IMR-90 (cell line): ENCODE measurements around the gene CLIC1. TPM values are rescaled to one million over a fixed set of nuclear protein-coding genes. Genes with fewer than 3 reads are reported as not detected.
A peak's percentile ranks its signal among the peaks of the same experiment; 100 is the strongest.

Experiments
- ATAC-seq: fragments of 200-7000 bp; cut with Tn5 transposase; 2 replicates; pipeline ENCODE4 v1.9.1; 2020; ENCODE audit warnings: low read depth, mild to moderate bottlenecking, moderate library complexity
- BruUV-seq: library from RNA; stranded (reverse); fragments of 400-500 nt; replicated peaks from 2 replicates; lab custom pipeline; 2021; lab: Mats Ljungman, UMichigan
- CTCF ChIA-PET: fragments of 300-600 bp; formaldehyde crosslinking; extraction: SDS; loops from one replicate; lab custom pipeline; 2021; ENCODE audit warnings: antibody characterized with exemption; lab: Yijun Ruan, JAX
- POLR2A ChIA-PET: fragments of 300-600 bp; sonication (Branson Sonifier 250); formaldehyde crosslinking; loops from one replicate; lab custom pipeline; 2022; ENCODE audit warnings: antibody characterized with exemption; ENCODE audit not compliant: unreplicated experiment; lab: Charles Lee
- DNase-seq: peaks from one replicate; pipeline ENCODE4 v3.0.0; 2013
- H2AFZ ChIP-seq: replicated peaks from 2 replicates; pipeline ENCODE3; 2013; ENCODE audit warnings: low read length, mild to moderate bottlenecking; ENCODE audit not compliant: poor library complexity
- H2AK5ac ChIP-seq: 2 replicates; pipeline ENCODE4 v1.6.1; 2013; ENCODE audit warnings: low read depth, low read length, inconsistent platforms
- H2AK9ac ChIP-seq: replicated peaks from 2 replicates; pipeline ENCODE3; 2013; ENCODE audit warnings: mild to moderate bottlenecking, low read depth, low read length, moderate library complexity; ENCODE audit not compliant: poor library complexity
- H2BK120ac ChIP-seq: 2 replicates; pipeline ENCODE4 v1.6.1; 2013; ENCODE audit warnings: low read depth, low read length, inconsistent platforms
- H2BK15ac ChIP-seq: 3 replicates; pipeline ENCODE4 v1.6.1; 2013; ENCODE audit warnings: low read depth, low read length, inconsistent platforms
- H2BK20ac ChIP-seq: 2 replicates; pipeline ENCODE4 v1.6.1; 2013; ENCODE audit warnings: low read depth, mild to moderate bottlenecking, inconsistent platforms, low read length, moderate library complexity
- H2BK5ac ChIP-seq: 2 replicates; pipeline ENCODE4 v1.6.1; 2013; ENCODE audit warnings: mild to moderate bottlenecking, low read depth, low read length, inconsistent platforms; ENCODE audit not compliant: poor library complexity, severe bottlenecking
- H3K14ac ChIP-seq: replicated peaks from 2 replicates; pipeline ENCODE4 v1.6.1; 2013; ENCODE audit warnings: low read depth, low read length, inconsistent platforms
- H3K18ac ChIP-seq: 2 replicates; pipeline ENCODE4 v1.6.1; 2013; ENCODE audit warnings: low read depth, low read length, control low read depth
- H3K23ac ChIP-seq: 2 replicates; pipeline ENCODE4 v1.6.1; 2013; ENCODE audit warnings: low read depth, low read length, inconsistent platforms
- H3K27ac ChIP-seq: 2 replicates; pipeline ENCODE4 v1.5.1; 2013; ENCODE audit warnings: mild to moderate bottlenecking, control low read depth, low read length; ENCODE audit not compliant: insufficient read depth
- H3K27me3 ChIP-seq: 2 replicates; pipeline ENCODE4 v1.6.1; 2013; ENCODE audit warnings: low read length; ENCODE audit not compliant: control insufficient read depth, insufficient read depth
- H3K36me3 ChIP-seq: 2 replicates; pipeline ENCODE4 v1.6.1; 2013; ENCODE audit warnings: low read length, mixed read lengths; ENCODE audit not compliant: control insufficient read depth, insufficient read depth
- H3K4ac ChIP-seq: 2 replicates; pipeline ENCODE4 v1.6.1; 2013; ENCODE audit warnings: low read depth, low read length, inconsistent platforms
- H3K4me1 ChIP-seq: 2 replicates; pipeline ENCODE4 v1.6.1; 2013; ENCODE audit warnings: low read length, mixed read lengths; ENCODE audit not compliant: control insufficient read depth, insufficient read depth
- H3K4me2 ChIP-seq: 2 replicates; pipeline ENCODE4 v1.6.1; 2013; ENCODE audit warnings: low read depth, mild to moderate bottlenecking, control low read depth, low read length, moderate library complexity
- H3K4me3 ChIP-seq: 2 replicates; pipeline ENCODE4 v1.5.1; 2013; ENCODE audit warnings: low read depth, mild to moderate bottlenecking, control low read depth, low read length, moderate library complexity; ENCODE audit not compliant: insufficient read depth
- H3K56ac ChIP-seq: 2 replicates; pipeline ENCODE4 v1.6.1; 2013; ENCODE audit warnings: low read length, inconsistent platforms; ENCODE audit not compliant: insufficient read depth; ENCODE audit errors: extremely low read depth
- H3K79me1 ChIP-seq, 2 experiments: 2 replicates each; pipeline ENCODE4 v1.6.1; 2013; ENCODE audit warnings: low read length in 2 of 2, inconsistent platforms in 1 of 2, low read depth in 1 of 2
- H3K9ac ChIP-seq: 2 replicates; pipeline ENCODE4 v1.6.1; 2013; ENCODE audit warnings: low read depth, low read length, control low read depth
- H3K9me1 ChIP-seq: 2 replicates; pipeline ENCODE4 v1.6.1; 2013; ENCODE audit warnings: low read length, inconsistent platforms; ENCODE audit not compliant: insufficient read depth
- H3K9me3 ChIP-seq: 2 replicates; pipeline ENCODE4 v1.6.1; 2013; ENCODE audit warnings: low read length; ENCODE audit not compliant: control insufficient read depth, insufficient read depth
- H4K20me1 ChIP-seq: 2 replicates; pipeline ENCODE4 v1.6.1; 2013; ENCODE audit warnings: low read length, inconsistent platforms; ENCODE audit not compliant: insufficient read depth
- H4K5ac ChIP-seq: 2 replicates; pipeline ENCODE4 v1.6.1; 2013; ENCODE audit warnings: mild to moderate bottlenecking, low read depth, low read length, control low read depth
- H4K8ac ChIP-seq, 2 experiments: 2 replicates each; pipeline ENCODE4 v1.6.1; 2013; ENCODE audit warnings: low read depth in 2 of 2, low read length in 2 of 2, control low read depth in 1 of 2, inconsistent platforms in 1 of 2
- H4K91ac ChIP-seq: 2 replicates; pipeline ENCODE4 v1.6.1; 2013; ENCODE audit warnings: low read depth, low read length, inconsistent platforms; ENCODE audit not compliant: insufficient read depth
- BHLHE40 ChIP-seq: fragments of 150-350 bp; IDR thresholded peaks from 2 replicates; pipeline ENCODE4 v1.6.1; 2016; ENCODE audit warnings: mild to moderate bottlenecking, low read depth, low read length
- CEBPB ChIP-seq: IDR thresholded peaks from 2 replicates; pipeline ENCODE4 v1.6.1; 2012; ENCODE audit warnings: low read depth, low read length, improper control_type of control experiment
- CHD1 ChIP-seq: IDR thresholded peaks from 2 replicates; pipeline ENCODE4 v1.6.1; 2012; ENCODE audit warnings: low read depth, low read length, improper control_type of control experiment
- CTCF ChIP-seq: conservative IDR thresholded peaks from 2 replicates; pipeline ENCODE4 v1.5.1; 2012; ENCODE audit warnings: mild to moderate bottlenecking, low read depth, low read length, improper control_type of control experiment
- ELK1 ChIP-seq: fragments of 150-350 bp; IDR thresholded peaks from 2 replicates; pipeline ENCODE4 v1.6.1; 2016; ENCODE audit warnings: low read depth, mild to moderate bottlenecking, low read length, moderate library complexity, borderline replicate concordance
- FOS ChIP-seq: fragments of 150-350 bp; IDR thresholded peaks from 2 replicates; pipeline ENCODE4 v1.6.1; 2016; ENCODE audit warnings: low read depth, low read length
- MAZ ChIP-seq: IDR thresholded peaks from 2 replicates; pipeline ENCODE4 v1.6.1; 2012; ENCODE audit warnings: low read depth, mild to moderate bottlenecking, low read length, improper control_type of control experiment, moderate library complexity, borderline replicate concordance
- MXI1 ChIP-seq: IDR thresholded peaks from 2 replicates; pipeline ENCODE4 v1.6.1; 2012; ENCODE audit warnings: low read depth, mild to moderate bottlenecking, low read length, moderate library complexity, borderline replicate concordance
- NFE2L2 ChIP-seq: fragments of 150-350 bp; IDR thresholded peaks from 2 replicates; pipeline ENCODE4 v1.6.1; 2016; ENCODE audit warnings: low read depth, mild to moderate bottlenecking, low read length
- POLR2A ChIP-seq: IDR thresholded peaks from 2 replicates; pipeline ENCODE4 v1.6.1; 2012; ENCODE audit warnings: mild to moderate bottlenecking, low read depth, low read length
- RCOR1 ChIP-seq: IDR thresholded peaks from 2 replicates; pipeline ENCODE4 v1.6.1; 2012; ENCODE audit warnings: mild to moderate bottlenecking, low read length, improper control_type of control experiment; ENCODE audit not compliant: insufficient replicate concordance
- RFX5 ChIP-seq: IDR thresholded peaks from 2 replicates; pipeline ENCODE4 v1.8.0; 2012; ENCODE audit warnings: low read depth, mild to moderate bottlenecking, low read length, moderate library complexity
- SMC3 ChIP-seq: fragments of 150-350 bp; IDR thresholded peaks from 2 replicates; pipeline ENCODE4 v1.6.1; 2016; ENCODE audit warnings: low read depth, mild to moderate bottlenecking, antibody characterized with exemption, low read length, moderate library complexity
- USF2 ChIP-seq: fragments of 150-350 bp; IDR thresholded peaks from 2 replicates; pipeline ENCODE4 v1.6.1; 2017; ENCODE audit warnings: mild to moderate bottlenecking, antibody characterized with exemption, low read length, low read depth
- WGBS, 2 experiments: methylation state at CpG; one replicate each; pipeline versions ENCODE4 v1.1.5 to v1.1.7; 2013; ENCODE audit warnings: missing lambda C conversion rate in 2 of 2; ENCODE audit not compliant: insufficient read length in 1 of 2; ENCODE audit errors: extremely low coverage in 2 of 2; 5-methylcytosine and 5-hydroxymethylcytosine counted together
- dilution Hi-C: fragments of 300-500 bp; cut with HindIII; formaldehyde crosslinking; loops from one replicate; pipeline ENCODE4 v1.14.3; 2018; ENCODE audit warnings: low sequenced_read_pairs; ENCODE audit not compliant: unreplicated experiment
- in situ Hi-C: fragments of 300-500 bp; cut with MboI; formaldehyde crosslinking; loops from 3 replicates; pipeline ENCODE4 v1.14.3; 2019; ENCODE audit warnings: low sequenced_read_pairs, inconsistent platforms, mixed read lengths
- intact Hi-C: fragments of 100-400 bp; cut with micrococcal nuclease; formaldehyde crosslinking; loops from 2 replicates; pipeline ENCODE4 v1.10.0; 2022
- polyA plus RNA-seq, 3 experiments: library from polyadenylated mRNA; depleted of rRNA; stranded (reverse); fragments of >200 nt; gene quantifications; 2 replicates each; pipeline ENCODE4 v1.2.3, GENCODE V29; 2012; ENCODE audit warnings: low replicate concordance in 1 of 3
- total RNA-seq: library from RNA; depleted of rRNA; stranded (reverse); fragments of >200 nt; gene quantifications from 2 replicates; pipeline ENCODE4 v1.2.3, GENCODE V29; 2012

The CLIC1 gene
- total and polyA plus RNA-seq, 2 of the 4 experiments (the other 2 are of a cell fraction): 706 to 1,185 TPM

- peaks cover 12% of the 10 kb centered on the region for H3K4me1 ChIP-seq
- H3K9ac ChIP-seq: no peak overlapping the region
- H2BK20ac ChIP-seq: no peak overlapping the region
- H3K56ac ChIP-seq: no peak overlapping the region
- no peaks in the 10 kb centered on the region for H4K20me1 ChIP-seq
- no peak overlapping the region; the same call in 1 of the 2 replicates for H3K18ac ChIP-seq
- TF ChIP-seq FOS (no peak), CEBPB (no peak), RCOR1 (no peak), RFX5 (no peak), CHD1 (no peak), BHLHE40 (no peak), POLR2A (no peak), ELK1 (no peak), USF2 (no peak), CTCF (no peak), MAZ (no peak), MXI1 (no peak), NFE2L2 (no peak), SMC3 (no peak)
- peak overlapping the region; percentile 8 for H2AFZ ChIP-seq
- no peak overlapping the region for H3K27ac ChIP-seq
- H3K4me2 ChIP-seq: no peak overlapping the region; the same call in 1 of the 2 replicates
- peaks cover 25% of the 10 kb centered on the region for H3K36me3 ChIP-seq
- no peak overlapping the region for H2BK120ac ChIP-seq
- BruUV-seq: no TSS peak
- DNase-seq: no peak
- H2AK5ac ChIP-seq: no peak overlapping the region
- H3K79me1 ChIP-seq: no peaks in the 10 kb centered on the region
- H2BK5ac ChIP-seq: no peak overlapping the region
- WGBS, 2 experiments: 48% methylated on average over 5 of the region's 13 CpGs; no CpG with 5 or more reads in 1 of the 2 experiments
- H3K23ac ChIP-seq: no peak overlapping the region
- no peak overlapping the region for H3K4me3 ChIP-seq
- CTCF ChIA-PET: no interaction called here
- no peak overlapping the region; a peak in 1 of 4 replicates for H4K8ac ChIP-seq
- H3K4ac ChIP-seq: no peak overlapping the region
- no peaks in the 10 kb centered on the region for H3K27me3 ChIP-seq
- intact Hi-C loops: no loop called here
- H4K5ac ChIP-seq: no peak overlapping the region
- peak overlapping the region; percentile 88 for H2AK9ac ChIP-seq
- H3K14ac ChIP-seq: no peak overlapping the region
- 0 out of 2 replicates have a peak, but pooled peaks cover 5% of the 10 kb centered on the region for H3K9me1 ChIP-seq
- no peak for ATAC-seq
- no peaks in the 10 kb centered on the region for H3K9me3 ChIP-seq
- H2BK15ac ChIP-seq: no peak overlapping the region
- in situ Hi-C loops: loop anchor here (10.0 kb wide), 2 partner anchors 151 to 261 kb away; partner anchors contain the start of gene CFB
- H4K91ac ChIP-seq: no peak overlapping the region
- POLR2A ChIA-PET: no interaction called here
- dilution Hi-C loops: no loop called here
These were observed 52.7 kb downstream of the CLIC1 start for GRCh38 chr6:31683591-31683990.
